Measurements from ENCODE around the gene KRTAP9-7. TPM values are rescaled to one million over a fixed set of nuclear protein-coding genes. Genes with fewer than 3 reads are reported as not detected.

Gene KRTAP9-7
- total and polyA plus RNA-seq, 2 of the 4 experiments (the other 2 are of a cell fraction), result not detected

DNA sequence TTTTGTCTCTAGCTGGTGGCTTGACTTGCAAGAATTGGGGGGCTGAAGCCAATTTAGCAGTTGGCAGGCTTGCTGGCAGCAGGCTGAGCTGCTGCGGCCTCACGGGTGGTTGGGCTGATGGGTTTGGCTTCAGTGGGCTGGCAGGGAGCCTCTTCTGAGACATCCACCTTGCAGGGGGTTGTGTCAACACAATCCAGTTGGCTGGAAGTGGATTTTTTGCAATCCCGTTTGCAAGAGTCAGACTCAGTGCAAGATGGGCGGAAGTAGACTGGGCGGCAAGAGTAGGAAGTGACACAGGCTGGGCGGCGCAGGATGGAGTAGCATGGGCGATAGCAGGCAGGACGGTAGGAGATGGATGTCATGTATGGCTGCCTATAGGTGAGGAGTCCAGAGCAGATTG lies 32.1 kb downstream of the KRTAP9-7 start:
- no peak overlapping the region for H3K4me3 ChIP-seq (ENCODE audit: insufficient read depth, low read depth, low read length)
- ATAC-seq (ENCODE audit: low read depth) (no peak), DNase-seq (no peak)
- intact Hi-C loops (cut with micrococcal nuclease) (no loop called here), in situ Hi-C loops (cut with MboI; ENCODE audit: low sequenced_read_pairs) (no loop called here), dilution Hi-C loops (cut with HindIII; ENCODE audit: low sequenced_read_pairs, unreplicated experiment) (no loop called here)
- no peak overlapping the region for H3K4ac ChIP-seq (ENCODE audit: low read depth, low read length)
- H3K4me1 ChIP-seq (ENCODE audit: control insufficient read depth, insufficient read depth, low read length), result no peaks in the 10 kb centered on the region
- no peaks in the 10 kb centered on the region for H3K79me1 ChIP-seq (ENCODE audit: low read depth in 1 of 2, low read length in 2 of 2)
- H4K5ac ChIP-seq (ENCODE audit: low read depth, low read length), result no peak overlapping the region
- H3K14ac ChIP-seq (replicated peaks; ENCODE audit: low read depth, low read length), result no peak overlapping the region
- no peaks in the 10 kb centered on the region; the same call in 1 of the 2 replicates for H3K9me1 ChIP-seq (ENCODE audit: insufficient read depth, low read length)
- H2AK5ac ChIP-seq (ENCODE audit: low read depth, low read length), result no peak overlapping the region
- peaks cover 7% of the 10 kb centered on the region for H3K27me3 ChIP-seq (ENCODE audit: control insufficient read depth, insufficient read depth, low read length)
- H2BK20ac ChIP-seq (ENCODE audit: low read depth, low read length), result no peak overlapping the region
- H2AK9ac ChIP-seq (replicated peaks; ENCODE audit: low read depth, low read length, poor library complexity), result no peak overlapping the region
- no TSS peak for BruUV-seq (replicated peaks)
- H3K9me3 ChIP-seq (ENCODE audit: control insufficient read depth, insufficient read depth, low read length), result no peaks in the 10 kb centered on the region
- no peak overlapping the region for H2BK15ac ChIP-seq (ENCODE audit: low read depth, low read length)
- H4K20me1 ChIP-seq (ENCODE audit: insufficient read depth, low read length), result no peaks in the 10 kb centered on the region
- WGBS, 2 experiments (ENCODE audit: extremely low coverage in 2 of 2, insufficient read length in 1 of 2), result 70% methylated on average over 3 of the region's 9 CpGs; no CpG with 5 or more reads in 1 of the 2 experiments
- no peak overlapping the region for H3K9ac ChIP-seq (ENCODE audit: low read depth, low read length)
- TF ChIP-seq BHLHE40 (IDR thresholded peaks at IDR 0.05; ENCODE audit: low read depth, low read length), result no peak
- TF ChIP-seq, protein P1, sequence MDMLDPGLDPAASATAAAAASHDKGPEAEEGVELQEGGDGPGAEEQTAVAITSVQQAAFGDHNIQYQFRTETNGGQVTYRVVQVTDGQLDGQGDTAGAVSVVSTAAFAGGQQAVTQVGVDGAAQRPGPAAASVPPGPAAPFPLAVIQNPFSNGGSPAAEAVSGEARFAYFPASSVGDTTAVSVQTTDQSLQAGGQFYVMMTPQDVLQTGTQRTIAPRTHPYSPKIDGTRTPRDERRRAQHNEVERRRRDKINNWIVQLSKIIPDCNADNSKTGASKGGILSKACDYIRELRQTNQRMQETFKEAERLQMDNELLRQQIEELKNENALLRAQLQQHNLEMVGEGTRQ (IDR thresholded peaks at IDR 0.05; ENCODE audit: low read depth, low read length), result no peak
- TF ChIP-seq MAFK (IDR thresholded peaks at IDR 0.05; ENCODE audit: low read depth, low read length), result no peak
- no peak for TF ChIP-seq RCOR1 (IDR thresholded peaks at IDR 0.05; ENCODE audit: insufficient replicate concordance, low read length)
- no peak for TF ChIP-seq CHD1 (IDR thresholded peaks at IDR 0.05; ENCODE audit: low read depth, low read length)
- no peak for TF ChIP-seq RFX5 (IDR thresholded peaks at IDR 0.05; ENCODE audit: low read depth, low read length)
- TF ChIP-seq, protein P2, sequence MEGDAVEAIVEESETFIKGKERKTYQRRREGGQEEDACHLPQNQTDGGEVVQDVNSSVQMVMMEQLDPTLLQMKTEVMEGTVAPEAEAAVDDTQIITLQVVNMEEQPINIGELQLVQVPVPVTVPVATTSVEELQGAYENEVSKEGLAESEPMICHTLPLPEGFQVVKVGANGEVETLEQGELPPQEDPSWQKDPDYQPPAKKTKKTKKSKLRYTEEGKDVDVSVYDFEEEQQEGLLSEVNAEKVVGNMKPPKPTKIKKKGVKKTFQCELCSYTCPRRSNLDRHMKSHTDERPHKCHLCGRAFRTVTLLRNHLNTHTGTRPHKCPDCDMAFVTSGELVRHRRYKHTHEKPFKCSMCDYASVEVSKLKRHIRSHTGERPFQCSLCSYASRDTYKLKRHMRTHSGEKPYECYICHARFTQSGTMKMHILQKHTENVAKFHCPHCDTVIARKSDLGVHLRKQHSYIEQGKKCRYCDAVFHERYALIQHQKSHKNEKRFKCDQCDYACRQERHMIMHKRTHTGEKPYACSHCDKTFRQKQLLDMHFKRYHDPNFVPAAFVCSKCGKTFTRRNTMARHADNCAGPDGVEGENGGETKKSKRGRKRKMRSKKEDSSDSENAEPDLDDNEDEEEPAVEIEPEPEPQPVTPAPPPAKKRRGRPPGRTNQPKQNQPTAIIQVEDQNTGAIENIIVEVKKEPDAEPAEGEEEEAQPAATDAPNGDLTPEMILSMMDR (conservative IDR thresholded peaks at IDR 0.05; ENCODE audit: low read depth, low read length), result no peak
- TF ChIP-seq POLR2A (IDR thresholded peaks at IDR 0.05; ENCODE audit: low read depth, low read length), result no peak
- TF ChIP-seq, protein P3, sequence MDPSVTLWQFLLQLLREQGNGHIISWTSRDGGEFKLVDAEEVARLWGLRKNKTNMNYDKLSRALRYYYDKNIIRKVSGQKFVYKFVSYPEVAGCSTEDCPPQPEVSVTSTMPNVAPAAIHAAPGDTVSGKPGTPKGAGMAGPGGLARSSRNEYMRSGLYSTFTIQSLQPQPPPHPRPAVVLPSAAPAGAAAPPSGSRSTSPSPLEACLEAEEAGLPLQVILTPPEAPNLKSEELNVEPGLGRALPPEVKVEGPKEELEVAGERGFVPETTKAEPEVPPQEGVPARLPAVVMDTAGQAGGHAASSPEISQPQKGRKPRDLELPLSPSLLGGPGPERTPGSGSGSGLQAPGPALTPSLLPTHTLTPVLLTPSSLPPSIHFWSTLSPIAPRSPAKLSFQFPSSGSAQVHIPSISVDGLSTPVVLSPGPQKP (IDR thresholded peaks at IDR 0.05; ENCODE audit: borderline replicate concordance, low read depth, low read length), result no peak
- TF ChIP-seq RAD21 (IDR thresholded peaks at IDR 0.05; ENCODE audit: low read length), result no peak
- TF ChIP-seq MXI1 (IDR thresholded peaks at IDR 0.05; ENCODE audit: borderline replicate concordance, low read depth, low read length), result no peak
- no peak for TF ChIP-seq FOS (IDR thresholded peaks at IDR 0.05; ENCODE audit: low read depth, low read length)
- no peak for TF ChIP-seq SMC3 (IDR thresholded peaks at IDR 0.05; ENCODE audit: low read depth, low read length)
- no peak for TF ChIP-seq MAZ (IDR thresholded peaks at IDR 0.05; ENCODE audit: borderline replicate concordance, low read depth, low read length)
- no peak for TF ChIP-seq NFE2L2 (IDR thresholded peaks at IDR 0.05; ENCODE audit: low read depth, low read length)
- no peak for TF ChIP-seq CEBPB (IDR thresholded peaks at IDR 0.05; ENCODE audit: low read depth, low read length)
- no peaks in the 10 kb centered on the region for H3K36me3 ChIP-seq (ENCODE audit: control insufficient read depth, insufficient read depth, low read length)
- no peak overlapping the region for H2AFZ ChIP-seq (replicated peaks; ENCODE audit: low read length, poor library complexity)
- no peak overlapping the region for H2BK120ac ChIP-seq (ENCODE audit: low read depth, low read length)
- no peak overlapping the region for H4K8ac ChIP-seq (ENCODE audit: low read depth in 2 of 2, low read length in 2 of 2)
- no peak overlapping the region for H3K23ac ChIP-seq (ENCODE audit: low read depth, low read length)
- POLR2A ChIA-PET (ENCODE audit: unreplicated experiment), result no interaction called here
- H3K4me2 ChIP-seq (ENCODE audit: low read depth, low read length), result no peak overlapping the region
- H3K18ac ChIP-seq (ENCODE audit: low read depth, low read length), result no peak overlapping the region
- H3K27ac ChIP-seq (ENCODE audit: insufficient read depth, low read length), result no peak overlapping the region
- H3K56ac ChIP-seq (ENCODE audit: extremely low read depth, insufficient read depth, low read length), result no peak overlapping the region
- CTCF ChIA-PET, result interaction anchor here (0.7 to 1.1 kb wide), 2 partner anchors 15 to 241 kb away, joined by 3 to 4 read pairs; no protein-coding TSS in a partner anchor
- no peak overlapping the region for H2BK5ac ChIP-seq (ENCODE audit: low read depth, low read length, poor library complexity, severe bottlenecking)
- no peak overlapping the region for H4K91ac ChIP-seq (ENCODE audit: insufficient read depth, low read depth, low read length)
